ENCODE data around the gene ALDH2. TPM values are rescaled to one million over a fixed set of nuclear protein-coding genes. Genes with fewer than 3 reads are reported as not detected.
"Not testable (repeated sequence)": the region's sequence is repeated elsewhere in the genome, so short reads cannot be mapped to it uniquely, and the experiment has no call there.

The ALDH2 gene
- total and polyA plus RNA-seq, 2 of the 8 experiments (the other 6 are each of a cell fraction or from before 2014, with no cell fraction given): 25.4 to 43.8 TPM

- no peak for TF ChIP-seq NRF1 (IDR thresholded peaks at IDR 0.05; ENCODE audit: low read depth, low read length)
- TF ChIP-seq POLR2AphosphoS5 (IDR thresholded peaks at IDR 0.05; ENCODE audit: low read depth, low read length): no peak
- TF ChIP-seq CTBP2 (IDR thresholded peaks at IDR 0.05; ENCODE audit: borderline replicate concordance, insufficient read depth, insufficient read length, low read length): no peak
- TF ChIP-seq, protein P1, sequence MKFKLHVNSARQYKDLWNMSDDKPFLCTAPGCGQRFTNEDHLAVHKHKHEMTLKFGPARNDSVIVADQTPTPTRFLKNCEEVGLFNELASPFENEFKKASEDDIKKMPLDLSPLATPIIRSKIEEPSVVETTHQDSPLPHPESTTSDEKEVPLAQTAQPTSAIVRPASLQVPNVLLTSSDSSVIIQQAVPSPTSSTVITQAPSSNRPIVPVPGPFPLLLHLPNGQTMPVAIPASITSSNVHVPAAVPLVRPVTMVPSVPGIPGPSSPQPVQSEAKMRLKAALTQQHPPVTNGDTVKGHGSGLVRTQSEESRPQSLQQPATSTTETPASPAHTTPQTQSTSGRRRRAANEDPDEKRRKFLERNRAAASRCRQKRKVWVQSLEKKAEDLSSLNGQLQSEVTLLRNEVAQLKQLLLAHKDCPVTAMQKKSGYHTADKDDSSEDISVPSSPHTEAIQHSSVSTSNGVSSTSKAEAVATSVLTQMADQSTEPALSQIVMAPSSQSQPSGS (IDR thresholded peaks at IDR 0.05; ENCODE audit: low read length): no peak
- no peak for TF ChIP-seq SIX5 (IDR thresholded peaks at IDR 0.05; ENCODE audit: low read depth, low read length)
- no peak for TF ChIP-seq TAF7 (optimal IDR thresholded peaks at IDR 0.05; ENCODE audit: borderline replicate concordance, low read depth, low read length)
These were observed 61.7 kb downstream of the ALDH2 start (continued) for GRCh38 chr12:111828338-111828979.

DNA sequence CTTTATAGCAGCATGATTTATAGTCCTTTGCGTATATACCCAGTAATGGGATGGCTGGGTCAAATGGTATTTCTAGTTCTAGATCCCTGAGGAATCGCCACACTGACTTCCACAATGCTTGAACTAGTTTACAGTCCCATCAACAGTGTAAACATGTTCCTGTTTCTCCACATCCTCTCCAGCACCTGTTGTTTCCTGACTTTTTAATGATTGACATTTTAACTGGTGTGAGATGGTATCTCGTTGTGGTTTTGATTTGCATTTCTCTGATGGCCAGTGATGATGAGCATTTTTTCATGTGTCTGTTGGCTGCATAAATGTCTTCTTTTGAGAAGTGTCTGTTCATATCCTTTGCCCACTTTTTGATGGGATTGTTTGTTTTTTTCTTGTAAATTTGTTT is 62.9 kb downstream of the ALDH2 start:
- H4K20me1 ChIP-seq (replicated peaks in 1 of 2; ENCODE audit: control insufficient read depth in 1 of 2, insufficient read depth in 2 of 2, low read length in 2 of 2); H3K4me2 ChIP-seq (ENCODE audit: insufficient read depth in 1 of 2, low read depth in 2 of 2, low read length in 2 of 2); H3K79me1 ChIP-seq (ENCODE audit: low read depth, low read length); H2AK5ac ChIP-seq (ENCODE audit: low read depth, low read length); DNase-seq (ENCODE audit: low read depth in 1 of 2, low spot score in 2 of 2); H3K79me2 ChIP-seq (ENCODE audit: control insufficient read depth in 1 of 2, insufficient read depth in 2 of 2, low read length in 2 of 2); H3K23me2 ChIP-seq (ENCODE audit: low read depth, low read length); H2BK20ac ChIP-seq (ENCODE audit: low read length); H2BK120ac ChIP-seq (replicated peaks; ENCODE audit: low read depth, low read length); H3K18ac ChIP-seq (ENCODE audit: extremely low read depth, low read length); CTCF ChIA-PET (ENCODE audit: partially characterized antibody); H3K4me3 ChIP-seq (ENCODE audit: extremely low read depth in 1 of 4, insufficient read depth in 2 of 4, low read depth in 3 of 4, low read length in 4 of 4); H4K5ac ChIP-seq (ENCODE audit: insufficient read length, low read depth, low read length); H3K56ac ChIP-seq (replicated peaks; ENCODE audit: insufficient read length, low read depth, low read length); H3K23ac ChIP-seq (ENCODE audit: insufficient read length); POLR2A ChIA-PET (ENCODE audit: partially characterized antibody); H2BK5ac ChIP-seq (ENCODE audit: low read depth, low read length); H3K4ac ChIP-seq (replicated peaks; ENCODE audit: insufficient read length, low read depth, low read length); H3K9ac ChIP-seq (replicated peaks in 1 of 4; ENCODE audit: extremely low read depth in 1 of 4, low read depth in 3 of 4, low read length in 3 of 4); H4K8ac ChIP-seq (ENCODE audit: extremely low read depth, insufficient read depth, low read length); FAIRE-seq; H3K14ac ChIP-seq (ENCODE audit: insufficient read length); H3K27me3 ChIP-seq (replicated peaks in 1 of 4; ENCODE audit: control insufficient read depth in 3 of 4, extremely low read depth in 1 of 4, insufficient read depth in 3 of 4, low read length in 3 of 4); H3K27ac ChIP-seq (ENCODE audit: low read depth, low read length); H3K9me3 ChIP-seq (ENCODE audit: insufficient read depth in 2 of 2, low read depth in 1 of 2, low read length in 1 of 2); H2AFZ ChIP-seq (ENCODE audit: low read length); H3K36me3 ChIP-seq (ENCODE audit: control insufficient read depth in 2 of 4, insufficient read depth in 4 of 4, low read length in 3 of 4); H2BK15ac ChIP-seq (ENCODE audit: low read length); H4K91ac ChIP-seq (replicated peaks; ENCODE audit: insufficient read length, low read length); H2BK12ac ChIP-seq (ENCODE audit: low read depth, low read length); H3K4me1 ChIP-seq (replicated peaks in 1 of 4; ENCODE audit: control insufficient read depth in 3 of 4, insufficient read depth in 4 of 4, low read length in 3 of 4): not testable (repeated sequence)
- WGBS, 2 experiments (ENCODE audit: extremely low coverage in 1 of 2, insufficient coverage in 1 of 2, insufficient read length in 1 of 2, insufficient replicate concordance in 2 of 2, low coverage in 1 of 2, low lambda C conversion rate in 2 of 2, missing lambda C conversion rate in 1 of 2): 89% methylated on average over 2 of the region's 3 CpGs; no CpG with 5 or more reads in 1 of the 2 experiments
